ENCODE results near the gene CHPT1.

The CHPT1 gene

DNA sequence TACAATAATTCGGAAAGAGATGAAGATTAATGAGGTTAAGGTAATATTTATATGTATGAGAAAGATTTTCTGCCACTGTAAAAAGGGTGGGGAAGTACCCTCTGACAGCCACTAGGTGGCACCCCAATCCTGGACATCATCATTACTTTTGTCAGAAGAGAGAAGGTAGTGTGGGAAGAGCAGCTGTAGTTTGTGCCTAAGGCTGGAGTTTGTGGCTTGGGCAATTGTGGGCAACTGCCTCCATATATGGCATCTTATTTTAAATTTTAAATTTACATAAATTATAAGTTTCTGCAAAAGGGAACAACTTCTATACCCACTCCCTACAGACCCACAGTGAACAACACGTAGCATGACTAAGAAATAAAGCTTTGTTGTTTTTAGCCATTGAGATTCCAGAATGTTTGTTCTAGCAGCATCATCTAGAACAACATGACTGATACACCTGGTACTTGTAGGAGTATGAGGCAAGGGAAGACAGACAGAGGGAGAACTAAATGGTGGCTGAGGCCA lies 76.3 kb downstream of the CHPT1 start:
- Histone ChIP-seq H3K4me3 (ENCODE audit: low read length, poor library complexity, severe bottlenecking) (no peak overlapping the region), H3K9ac (ENCODE audit: low read depth, low read length, poor library complexity, severe bottlenecking) (peak overlapping the region; percentile 60), H3K4me2 (ENCODE audit: low read depth, low read length, poor library complexity, severe bottlenecking) (peak overlapping the region; percentile 71), H2AFZ (ENCODE audit: low read length) (no peak overlapping the region), H3K9me3 (ENCODE audit: insufficient read depth, low read depth, low read length) (no peaks in the 10 kb centered on the region), H3K79me2 (ENCODE audit: insufficient read depth, low read length) (0 out of 2 replicates have a peak, but pooled peaks cover 4% of the 10 kb centered on the region), H3K9me2 (replicated peaks; ENCODE audit: low read depth, low read length) (no peaks in the 10 kb centered on the region), H3F3A (ENCODE audit: low read depth) (peaks cover 5% of the 10 kb centered on the region; the same call in 1 of the 2 replicates), H3K36me3 (ENCODE audit: insufficient read depth, low read length) (peaks cover 13% of the 10 kb centered on the region), H4K20me1 (ENCODE audit: insufficient read depth, low read length, poor library complexity, severe bottlenecking) (no peaks in the 10 kb centered on the region), H3K4me1 (ENCODE audit: insufficient read depth, low read length, poor library complexity, severe bottlenecking) (peaks cover 71% of the 10 kb centered on the region), H3K27me3 (ENCODE audit: insufficient read depth, low read length, poor library complexity, severe bottlenecking) (no peaks in the 10 kb centered on the region)
- no peak for TF ChIP-seq EZH2phosphoT487 (IDR thresholded peaks at IDR 0.05; ENCODE audit: borderline replicate concordance)
- TF ChIP-seq, protein P1, sequence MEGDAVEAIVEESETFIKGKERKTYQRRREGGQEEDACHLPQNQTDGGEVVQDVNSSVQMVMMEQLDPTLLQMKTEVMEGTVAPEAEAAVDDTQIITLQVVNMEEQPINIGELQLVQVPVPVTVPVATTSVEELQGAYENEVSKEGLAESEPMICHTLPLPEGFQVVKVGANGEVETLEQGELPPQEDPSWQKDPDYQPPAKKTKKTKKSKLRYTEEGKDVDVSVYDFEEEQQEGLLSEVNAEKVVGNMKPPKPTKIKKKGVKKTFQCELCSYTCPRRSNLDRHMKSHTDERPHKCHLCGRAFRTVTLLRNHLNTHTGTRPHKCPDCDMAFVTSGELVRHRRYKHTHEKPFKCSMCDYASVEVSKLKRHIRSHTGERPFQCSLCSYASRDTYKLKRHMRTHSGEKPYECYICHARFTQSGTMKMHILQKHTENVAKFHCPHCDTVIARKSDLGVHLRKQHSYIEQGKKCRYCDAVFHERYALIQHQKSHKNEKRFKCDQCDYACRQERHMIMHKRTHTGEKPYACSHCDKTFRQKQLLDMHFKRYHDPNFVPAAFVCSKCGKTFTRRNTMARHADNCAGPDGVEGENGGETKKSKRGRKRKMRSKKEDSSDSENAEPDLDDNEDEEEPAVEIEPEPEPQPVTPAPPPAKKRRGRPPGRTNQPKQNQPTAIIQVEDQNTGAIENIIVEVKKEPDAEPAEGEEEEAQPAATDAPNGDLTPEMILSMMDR (conservative IDR thresholded peaks at IDR 0.05; ENCODE audit: low read length), result peak; percentile 93

DNA sequence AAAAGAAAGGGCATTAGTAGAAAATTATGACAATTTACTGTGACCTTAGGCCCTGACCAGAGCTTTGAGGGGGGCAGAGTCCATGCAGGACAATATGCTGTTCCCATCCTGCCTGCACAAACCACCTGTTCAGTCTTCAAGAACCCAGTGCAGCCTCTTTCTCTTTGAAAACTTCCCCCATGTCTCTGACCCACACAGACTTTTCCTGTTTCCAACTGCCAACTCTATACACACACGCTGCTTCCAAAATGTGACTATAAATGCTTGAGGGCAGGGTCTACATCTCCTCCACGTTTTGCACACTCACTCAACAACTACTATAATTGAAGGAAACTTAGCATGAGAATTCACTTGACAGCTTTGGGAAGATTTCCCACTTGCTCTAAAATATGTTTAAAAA lies 78.4 kb downstream of the CHPT1 start:
- H3F3A ChIP-seq (ENCODE audit: low read depth), result peaks cover 5% of the 10 kb centered on the region; the same call in 1 of the 2 replicates
- peak overlapping the region; percentile 67 for H3K4me2 ChIP-seq (ENCODE audit: low read depth, low read length, poor library complexity, severe bottlenecking)
- H3K4me1 ChIP-seq (ENCODE audit: insufficient read depth, low read length, poor library complexity, severe bottlenecking), result peaks cover 74% of the 10 kb centered on the region
- no peaks in the 10 kb centered on the region for H4K20me1 ChIP-seq (ENCODE audit: insufficient read depth, low read length, poor library complexity, severe bottlenecking)
- 0 out of 2 replicates have a peak, but pooled peaks cover 4% of the 10 kb centered on the region for H3K79me2 ChIP-seq (ENCODE audit: insufficient read depth, low read length)
- TF ChIP-seq, protein P1 (conservative IDR thresholded peaks at IDR 0.05; ENCODE audit: low read length), result no peak
- TF ChIP-seq EZH2phosphoT487 (IDR thresholded peaks at IDR 0.05; ENCODE audit: borderline replicate concordance), result no peak
- no peaks in the 10 kb centered on the region for H3K27me3 ChIP-seq (ENCODE audit: insufficient read depth, low read length, poor library complexity, severe bottlenecking)
- no peak overlapping the region for H2AFZ ChIP-seq (ENCODE audit: low read length)
- H3K9ac ChIP-seq (ENCODE audit: low read depth, low read length, poor library complexity, severe bottlenecking), result peak overlapping the region; percentile 60
- peaks cover 14% of the 10 kb centered on the region for H3K36me3 ChIP-seq (ENCODE audit: insufficient read depth, low read length)
- H3K9me2 ChIP-seq (replicated peaks; ENCODE audit: low read depth, low read length), result no peaks in the 10 kb centered on the region
- no peaks in the 10 kb centered on the region for H3K9me3 ChIP-seq (ENCODE audit: insufficient read depth, low read depth, low read length)
- peak overlapping the region; percentile 36 for H3K4me3 ChIP-seq (ENCODE audit: low read length, poor library complexity, severe bottlenecking)

DNA sequence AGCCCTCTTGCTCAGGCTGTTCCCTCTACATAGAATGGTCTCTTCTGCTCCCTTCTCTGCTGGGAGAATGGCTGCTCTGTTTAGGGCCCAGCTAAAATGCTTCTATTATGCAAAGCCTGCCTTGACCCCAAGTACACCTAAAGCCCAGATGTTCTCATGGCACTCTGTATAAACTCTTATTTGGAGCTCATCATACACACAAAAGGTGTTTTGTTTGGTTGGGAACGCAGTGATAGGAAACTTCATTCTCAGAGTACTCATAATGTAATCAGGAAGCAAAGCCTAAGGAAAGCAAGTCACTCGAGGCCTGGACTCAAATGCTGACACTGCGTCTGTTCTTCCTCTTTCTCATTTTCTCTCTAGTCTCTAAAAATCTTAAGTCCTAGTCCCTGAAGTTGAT lies 80.0 kb downstream of the CHPT1 start:
- H3K9me3 ChIP-seq (ENCODE audit: insufficient read depth, low read depth, low read length), result no peaks in the 10 kb centered on the region
- peak overlapping the region; percentile 60 for H3K9ac ChIP-seq (ENCODE audit: low read depth, low read length, poor library complexity, severe bottlenecking)
- H4K20me1 ChIP-seq (ENCODE audit: insufficient read depth, low read length, poor library complexity, severe bottlenecking), result no peaks in the 10 kb centered on the region
- peaks cover 13% of the 10 kb centered on the region for H3K36me3 ChIP-seq (ENCODE audit: insufficient read depth, low read length)
- H3K79me2 ChIP-seq (ENCODE audit: insufficient read depth, low read length), result 0 out of 2 replicates have a peak, but pooled peaks cover 4% of the 10 kb centered on the region
- H3K4me3 ChIP-seq (ENCODE audit: low read length, poor library complexity, severe bottlenecking), result no peak overlapping the region
- no peaks in the 10 kb centered on the region for H3K9me2 ChIP-seq (replicated peaks; ENCODE audit: low read depth, low read length)
- H3F3A ChIP-seq (ENCODE audit: low read depth), result peaks cover under 1% of the 10 kb centered on the region; the same call in 1 of the 2 replicates
- H3K4me1 ChIP-seq (ENCODE audit: insufficient read depth, low read length, poor library complexity, severe bottlenecking), result peaks cover 62% of the 10 kb centered on the region
- no peak overlapping the region for H3K4me2 ChIP-seq (ENCODE audit: low read depth, low read length, poor library complexity, severe bottlenecking)
- no peak overlapping the region for H2AFZ ChIP-seq (ENCODE audit: low read length)
- no peak for TF ChIP-seq EZH2phosphoT487 (IDR thresholded peaks at IDR 0.05; ENCODE audit: borderline replicate concordance)
- TF ChIP-seq, protein P1 (conservative IDR thresholded peaks at IDR 0.05; ENCODE audit: low read length), result no peak
- H3K27me3 ChIP-seq (ENCODE audit: insufficient read depth, low read length, poor library complexity, severe bottlenecking), result no peaks in the 10 kb centered on the region
